ENCODE results near the gene ZFP36.

- no peak for TF ChIP-seq CTCF (IDR thresholded peaks at IDR 0.05)
- TF ChIP-seq EP300 (IDR thresholded peaks at IDR 0.05), result no peak
- no peak for TF ChIP-seq POLR2A (IDR thresholded peaks at IDR 0.05)
- TF ChIP-seq POLR2AphosphoS5 (IDR thresholded peaks at IDR 0.05), result no peak
Observed at GRCh38 chr19:39375929-39376328, 30.7 kb upstream of the ZFP36 start.

Measured in upper lobe of left lung (tissue), 4 donors.